Left lung (tissue), 10 donors: ENCODE results near the gene ISG20. TPM values are rescaled to one million over a fixed set of nuclear protein-coding genes. Genes with fewer than 3 reads are reported as not detected.
A peak's percentile ranks its signal among the peaks of the same experiment; 100 is the strongest.

Source experiments
- ATAC-seq: fragments of 200-7000 bp; cut with Tn5 transposase; one replicate; pipeline ENCODE4 v1.9.1; 2020; ENCODE audit warnings: moderate library complexity
- DNase-seq, 4 donors: peaks; one replicate each; pipeline ENCODE4 v3.0.0-alpha.2; 2013 to 2020
- H3K27ac ChIP-seq, 2 donors: fragments of 200-600 bp; sonication (generic) in 1 of 2; one replicate each; pipeline versions ENCODE4 v1.5.0 to v1.8.0; 2020 to 2021
- H3K27me3 ChIP-seq, 2 donors: fragments of 200-600 bp; sonication (generic) in 1 of 2; one replicate each; pipeline versions ENCODE4 v1.5.0 to v1.8.0; 2020 to 2021
- H3K36me3 ChIP-seq, 2 donors: fragments of 200-600 bp; sonication (generic) in 1 of 2; one replicate each; pipeline versions ENCODE4 v1.5.0 to v1.8.0; 2020 to 2021
- H3K4me1 ChIP-seq, 2 donors: fragments of 200-600 bp; one replicate each; pipeline ENCODE4 v1.8.0; 2021
- H3K4me3 ChIP-seq, 2 donors: fragments of 200-600 bp; sonication (generic) in 1 of 2; one replicate each; pipeline versions ENCODE4 v1.5.0 to v1.8.0; 2020 to 2021; ENCODE audit warnings: mild to moderate bottlenecking in 1 of 2
- H3K9me3 ChIP-seq, 2 donors: fragments of 200-600 bp; sonication (generic) in 1 of 2; one replicate each; pipeline versions ENCODE4 v1.5.0 to v1.8.0; 2020 to 2021
- intact Hi-C, 2 donors: fragments of 100-400 bp; cut with DNase I; formaldehyde crosslinking; loops; one replicate each; pipeline versions ENCODE4 v1.11.2 to v1.14.2; 2022
- polyA plus RNA-seq, 6 donors: library from polyadenylated mRNA; unstranded; fragments of 120-200 nt; gene quantifications; one replicate each; pipeline ENCODE4 v1.2.1, GENCODE V29; 2013; ENCODE audit not compliant: insufficient read length in 6 of 6
- total RNA-seq, 2 donors: library from RNA; stranded (reverse); fragmentation: NEBNext Ultra II Directional; extraction: Animal tissue kit (Norgen Biotek cat#: 25700); gene quantifications; one replicate each; pipeline ENCODE4 v1.2.1, GENCODE V29; 2021
- TF ChIP-seq, protein P1 (sequence below), 2 donors: fragments of 200-600 bp; sonication (generic) in 1 of 2; IDR thresholded peaks; one replicate each; pipeline versions ENCODE4 v1.5.0 to v1.8.0; 2021; ENCODE audit warnings: antibody characterized with exemption in 2 of 2
- donor health status: DM: no; HTN: yes; CAD: no.
- donor health status: DM: no; HTN: no; CAD: no.

Gene ISG20
- total and polyA plus RNA-seq, 8 donors = 1.00 to 23.6 (median 1.4) TPM

DNA sequence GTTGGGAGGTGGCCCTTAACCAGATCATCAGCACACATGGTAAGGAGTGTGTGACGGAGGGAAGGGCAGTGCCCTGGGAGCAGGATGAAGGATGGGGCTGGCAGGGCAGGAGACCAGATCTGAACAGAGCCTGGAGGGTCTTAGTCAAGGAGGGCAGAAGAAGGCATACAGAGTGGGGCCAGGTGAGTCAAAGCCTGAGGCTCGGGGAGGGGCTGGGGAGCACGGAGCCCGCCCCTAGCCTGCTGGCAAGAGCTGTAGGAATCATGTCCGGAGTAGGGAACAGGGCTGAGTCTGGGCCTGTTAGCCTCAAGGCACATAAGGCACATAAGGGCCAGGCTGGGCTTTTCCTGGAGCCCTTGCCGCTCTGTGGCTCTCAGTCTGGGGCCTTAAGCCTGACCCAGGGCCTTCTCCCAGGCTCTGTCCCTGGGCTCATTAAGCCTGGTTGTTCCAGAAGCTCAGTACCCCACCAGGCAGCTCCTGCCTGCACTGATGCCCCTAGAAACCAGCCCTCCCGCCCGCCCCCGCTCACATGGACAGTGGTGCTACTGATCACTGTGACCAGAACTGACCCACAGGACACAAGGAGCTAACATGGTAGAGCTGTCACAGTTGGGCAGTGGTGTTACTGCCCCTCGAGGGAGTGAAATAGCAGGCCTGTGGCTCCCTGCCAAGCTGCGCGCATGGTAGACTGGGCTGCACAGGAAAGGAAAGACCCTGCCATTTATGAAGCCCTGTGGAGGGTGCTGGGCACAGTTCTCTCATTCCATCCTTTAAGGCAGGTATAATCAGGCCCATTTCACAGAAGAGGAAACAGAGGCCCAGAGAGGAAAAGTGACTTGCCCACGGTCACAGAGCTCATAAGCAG, 14.6 kb downstream of the ISG20 start:
- Histone ChIP-seq H3K4me1 (peaks cover 8 to 33% of the 10 kb centered on the region in 2 donors), H3K27me3 (no peaks in the 10 kb centered on the region), H3K27ac (peak overlapping the region in 1 of 2 donors; percentile 33), H3K4me3 (no peak overlapping the region), H3K36me3 (peaks cover 0 to 10% of the 10 kb centered on the region in 2 donors), H3K9me3 (no peaks in the 10 kb centered on the region)
- no peak for ATAC-seq
- TF ChIP-seq, protein P1, sequence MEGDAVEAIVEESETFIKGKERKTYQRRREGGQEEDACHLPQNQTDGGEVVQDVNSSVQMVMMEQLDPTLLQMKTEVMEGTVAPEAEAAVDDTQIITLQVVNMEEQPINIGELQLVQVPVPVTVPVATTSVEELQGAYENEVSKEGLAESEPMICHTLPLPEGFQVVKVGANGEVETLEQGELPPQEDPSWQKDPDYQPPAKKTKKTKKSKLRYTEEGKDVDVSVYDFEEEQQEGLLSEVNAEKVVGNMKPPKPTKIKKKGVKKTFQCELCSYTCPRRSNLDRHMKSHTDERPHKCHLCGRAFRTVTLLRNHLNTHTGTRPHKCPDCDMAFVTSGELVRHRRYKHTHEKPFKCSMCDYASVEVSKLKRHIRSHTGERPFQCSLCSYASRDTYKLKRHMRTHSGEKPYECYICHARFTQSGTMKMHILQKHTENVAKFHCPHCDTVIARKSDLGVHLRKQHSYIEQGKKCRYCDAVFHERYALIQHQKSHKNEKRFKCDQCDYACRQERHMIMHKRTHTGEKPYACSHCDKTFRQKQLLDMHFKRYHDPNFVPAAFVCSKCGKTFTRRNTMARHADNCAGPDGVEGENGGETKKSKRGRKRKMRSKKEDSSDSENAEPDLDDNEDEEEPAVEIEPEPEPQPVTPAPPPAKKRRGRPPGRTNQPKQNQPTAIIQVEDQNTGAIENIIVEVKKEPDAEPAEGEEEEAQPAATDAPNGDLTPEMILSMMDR (IDR thresholded peaks at IDR 0.05) = no peak
- no peak for DNase-seq
- intact Hi-C loops = no loop called here

DNA sequence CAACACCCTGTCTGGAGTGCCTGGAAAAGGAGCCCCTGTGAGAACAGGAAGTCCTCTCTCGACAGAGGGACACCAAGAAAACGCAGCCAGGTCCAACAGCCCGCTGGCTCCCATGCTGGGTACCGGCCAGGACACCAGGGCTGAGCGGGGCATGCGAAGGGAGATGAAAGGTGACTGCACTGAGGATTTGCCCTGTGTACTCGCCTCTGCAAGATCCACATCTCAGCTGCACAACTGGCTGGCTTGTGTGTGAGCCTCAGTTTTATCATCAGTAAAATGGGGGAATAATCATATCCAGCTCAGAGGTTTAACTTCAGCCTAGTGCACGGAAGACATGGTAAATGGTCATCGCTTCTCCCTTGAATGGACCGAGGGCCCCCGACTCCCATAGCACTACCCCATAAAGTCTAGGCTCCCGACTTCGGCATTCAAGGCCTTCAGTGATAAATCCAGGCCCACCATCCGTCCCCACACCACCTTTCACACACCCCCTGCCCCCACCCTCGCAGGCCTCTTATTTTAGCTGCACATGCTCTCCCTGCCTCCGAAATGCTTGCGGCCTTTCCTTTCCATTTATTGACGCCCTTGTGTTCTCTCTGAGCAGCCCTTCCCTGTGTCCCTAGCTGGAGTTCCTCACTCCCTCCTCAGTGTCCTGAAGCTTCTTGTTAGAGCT, 15.8 kb downstream of the ISG20 start:
- no peak for ATAC-seq
- peaks cover 0 to 21% of the 10 kb centered on the region in 2 donors for H3K4me1 ChIP-seq
- H3K9me3 ChIP-seq = no peaks in the 10 kb centered on the region
- H3K4me3 ChIP-seq = no peak overlapping the region
- no peaks in the 10 kb centered on the region for H3K27me3 ChIP-seq
- DNase-seq = no peak
- H3K27ac ChIP-seq = no peak overlapping the region
- peaks cover 0 to 10% of the 10 kb centered on the region in 2 donors for H3K36me3 ChIP-seq
- TF ChIP-seq, protein P1 (IDR thresholded peaks at IDR 0.05) = no peak
- intact Hi-C loops = no loop called here

DNA sequence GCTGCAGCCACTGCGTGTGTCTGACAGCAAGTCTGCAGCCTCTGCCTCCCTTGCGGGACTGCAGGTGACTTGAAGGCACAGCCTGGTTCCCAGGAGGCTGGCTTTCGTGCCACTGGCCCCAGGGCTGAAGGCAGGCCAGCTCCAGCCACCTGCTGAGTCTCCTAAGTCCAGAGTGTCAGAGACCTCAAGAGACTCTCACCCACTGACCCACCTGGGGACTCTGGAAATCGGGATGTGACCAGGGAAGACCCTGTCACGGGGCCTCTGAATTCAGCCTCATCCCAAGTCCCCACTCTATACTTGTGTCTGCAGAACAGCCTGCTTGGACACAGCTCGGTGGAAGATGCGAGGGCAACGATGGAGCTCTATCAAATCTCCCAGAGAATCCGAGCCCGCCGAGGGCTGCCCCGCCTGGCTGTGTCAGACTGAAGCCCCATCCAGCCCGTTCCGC, 16.3 kb downstream of the ISG20 start:
- Histone ChIP-seq H3K4me3 (no peak overlapping the region), H3K27ac (peak overlapping the region in 1 of 2 donors; percentile 53), H3K4me1 (peaks cover 0 to 19% of the 10 kb centered on the region in 2 donors), H3K27me3 (no peaks in the 10 kb centered on the region), H3K36me3 (peaks cover 0 to 10% of the 10 kb centered on the region in 2 donors), H3K9me3 (no peaks in the 10 kb centered on the region)
- DNase-seq = no peak
- TF ChIP-seq, protein P1 (IDR thresholded peaks at IDR 0.05) = no peak
- ATAC-seq = no peak
- intact Hi-C loops = no loop called here

DNA sequence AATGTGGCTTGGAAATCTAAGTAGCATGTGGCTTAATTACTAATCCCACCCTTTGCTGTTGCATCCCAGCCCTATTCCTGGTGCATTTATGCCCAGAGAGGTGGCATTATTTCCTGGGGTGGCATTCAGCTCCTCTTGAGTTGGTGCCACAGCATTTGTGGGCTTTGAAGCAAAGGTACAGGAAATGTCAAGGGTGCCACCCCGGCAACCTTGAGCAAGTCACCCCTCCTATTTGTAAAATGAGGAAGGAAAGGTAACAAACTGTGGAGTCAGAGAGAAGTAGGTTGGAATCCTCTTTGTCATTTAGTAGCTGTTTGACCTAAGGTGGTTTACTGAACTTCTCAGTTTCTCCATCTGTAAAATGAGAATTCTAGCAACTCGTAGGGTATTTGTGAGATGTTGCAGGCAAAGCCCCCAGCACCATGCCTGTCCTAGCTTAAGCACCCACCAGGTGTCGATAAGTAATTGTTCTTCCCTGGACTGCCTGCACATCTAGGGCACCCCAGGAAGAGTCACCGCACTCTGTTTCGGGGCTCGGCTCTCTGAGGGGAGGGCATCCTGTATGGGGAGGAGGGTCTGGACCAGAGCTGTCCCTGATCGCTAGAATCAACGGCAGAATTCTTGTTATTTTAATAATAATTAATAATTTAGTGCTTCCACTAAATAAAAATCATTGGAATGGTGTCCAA, 17.1 kb downstream of the ISG20 start:
- H3K9me3 ChIP-seq = no peaks in the 10 kb centered on the region

More for the DNA sequence above, 17.1 kb downstream of the ISG20 start:
- intact Hi-C loops = no loop called here
- Histone ChIP-seq H3K27ac (peak overlapping the region in 1 of 2 donors; percentile 53), H3K4me3 (no peak overlapping the region), H3K36me3 (peaks cover 0 to 10% of the 10 kb centered on the region in 2 donors), H3K4me1 (peaks cover 0 to 12% of the 10 kb centered on the region in 2 donors), H3K27me3 (no peaks in the 10 kb centered on the region)
- DNase-seq = no peak
- no peak for ATAC-seq
- TF ChIP-seq, protein P1 (IDR thresholded peaks at IDR 0.05) = no peak
